HG03280 (cell line): ENCODE measurements around the gene MLLT11.

Experiments used
- ATAC-seq: cut with Tn5 transposase; IDR thresholded peaks from one replicate; pipeline ENCODE4 v1.9.1; 2021; ENCODE audit warnings: mild to moderate bottlenecking, moderate library complexity; ENCODE audit not compliant: unreplicated experiment

The MLLT11 gene, protein sequence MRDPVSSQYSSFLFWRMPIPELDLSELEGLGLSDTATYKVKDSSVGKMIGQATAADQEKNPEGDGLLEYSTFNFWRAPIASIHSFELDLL

DNA sequence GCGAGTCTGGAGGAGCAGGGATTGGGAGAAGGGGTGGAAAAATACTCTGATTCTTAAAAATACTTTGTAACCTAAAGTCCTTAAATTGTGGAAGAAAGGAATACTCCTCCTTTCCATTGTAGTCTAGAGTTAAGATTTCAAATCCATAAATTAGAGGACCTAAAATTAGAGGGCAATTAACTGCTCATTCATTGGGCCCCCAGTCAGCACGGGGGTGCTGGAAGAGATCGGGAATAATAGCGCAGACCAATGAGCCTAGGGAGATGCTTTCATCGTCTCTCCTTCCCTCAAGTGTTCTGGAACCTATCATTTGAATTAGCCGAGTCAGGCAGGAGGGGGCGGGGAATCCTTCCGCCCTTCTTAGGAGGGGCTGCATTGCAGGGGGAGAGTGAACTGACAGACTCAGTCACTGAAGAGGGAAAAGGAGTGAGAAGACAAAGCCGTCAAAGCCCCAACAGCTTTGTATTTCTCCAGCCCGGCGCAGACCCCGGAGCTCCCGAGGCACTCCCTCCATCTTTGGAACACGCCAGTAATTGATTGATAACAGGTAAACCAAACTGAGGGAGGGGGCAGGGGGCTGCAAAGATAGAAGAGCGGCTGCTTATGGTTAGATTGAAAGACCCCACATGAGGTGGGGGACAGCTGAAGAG, at the start of gene MLLT11:
TSS of gene MLLT11 (plus strand) at position 391 of the 650 bp plus-strand sequence. CDS start 6,828 bp downstream, outside the sequence.
- ATAC-seq: no peak

DNA sequence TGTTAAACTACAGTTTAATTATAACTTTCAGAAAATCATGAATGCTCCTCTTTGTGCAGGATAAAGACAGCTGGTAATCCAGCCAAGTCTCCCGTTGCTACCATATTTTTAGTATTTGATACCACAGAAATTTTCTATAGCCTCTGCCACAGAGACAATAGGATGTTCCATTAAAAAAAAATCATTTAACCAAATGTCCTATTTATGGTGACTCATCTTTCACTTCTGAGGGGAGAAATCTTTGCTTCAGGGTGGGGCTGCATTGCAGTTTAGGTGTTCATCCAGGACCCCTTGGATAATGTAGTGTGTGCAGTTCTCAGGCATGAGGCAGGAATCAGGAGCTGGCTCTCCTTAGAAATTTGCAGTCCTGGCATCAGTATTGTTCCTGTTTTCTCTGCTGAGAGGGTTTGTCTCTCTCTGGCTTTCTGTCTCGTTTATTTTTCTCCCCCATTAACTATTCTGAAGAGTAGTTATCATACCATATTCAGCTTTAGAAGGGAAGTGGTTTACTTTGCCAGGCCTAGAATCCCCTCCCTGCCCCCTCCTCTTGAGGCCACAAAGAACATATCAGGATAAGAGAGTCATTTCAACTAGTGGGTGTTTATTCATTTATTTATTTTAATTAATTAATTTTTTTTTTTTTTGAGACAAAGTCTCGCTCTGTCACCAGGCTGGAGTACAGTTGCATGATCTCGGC, 48.9 kb upstream of the MLLT11 start:
- no peak for ATAC-seq

DNA sequence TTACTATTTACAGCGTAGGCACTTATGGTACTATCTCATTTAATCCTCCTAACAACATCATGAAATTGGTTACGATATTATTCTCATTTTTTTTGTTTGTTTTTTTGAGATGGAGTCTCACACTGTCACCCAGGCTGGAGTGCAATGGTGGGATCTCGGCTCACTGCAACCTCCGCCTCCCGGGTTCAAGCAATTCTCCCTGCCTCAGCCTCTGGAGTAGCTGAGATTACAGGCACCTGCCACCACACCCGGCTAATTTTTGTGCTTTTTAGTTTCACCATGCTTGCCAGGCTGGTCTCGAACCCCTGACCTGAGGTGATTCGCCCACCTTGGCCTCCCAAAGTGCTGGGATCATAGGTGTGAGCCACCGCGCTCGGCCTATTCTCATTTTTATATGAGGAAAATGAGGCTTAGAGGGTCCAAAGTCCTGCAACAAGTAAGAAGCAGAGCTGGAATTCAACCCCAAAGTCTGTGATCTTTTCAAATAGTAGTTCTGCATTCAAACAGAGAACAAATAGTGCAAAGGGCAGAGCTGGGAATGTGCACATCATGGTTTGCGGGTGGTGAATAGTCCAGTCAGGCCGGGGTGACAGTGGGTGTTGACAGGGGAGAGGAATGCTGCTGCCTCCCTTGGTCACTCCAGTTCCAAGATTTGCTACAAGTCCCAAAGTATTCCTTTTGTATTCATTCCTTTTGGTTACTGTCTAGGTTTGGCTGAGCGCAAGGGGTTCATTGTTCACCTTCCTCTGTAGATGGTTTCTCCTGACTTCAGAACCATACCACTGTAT, 47.3 kb upstream of the MLLT11 start:
- ATAC-seq: no peak

DNA sequence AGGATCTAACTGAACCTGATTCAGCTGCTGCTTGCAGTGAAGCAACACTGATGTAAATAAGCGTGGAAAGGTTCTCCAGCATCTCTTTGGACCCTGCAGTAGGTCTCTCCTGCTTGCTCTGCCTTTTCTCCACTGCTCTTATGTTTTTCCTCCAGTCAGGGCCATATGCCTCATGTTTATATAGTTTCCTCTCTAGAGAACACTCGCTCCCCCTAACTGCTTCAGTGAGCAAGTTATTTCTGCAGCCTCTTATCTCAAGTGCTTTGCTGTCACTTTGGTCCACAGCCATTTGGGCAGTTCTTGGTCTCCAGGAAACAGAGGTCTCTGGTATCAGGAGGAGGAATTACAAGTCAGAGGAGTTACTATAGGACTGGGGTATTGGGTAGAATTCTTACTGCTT, 46.7 kb upstream of the MLLT11 start:
- ATAC-seq: no peak

DNA sequence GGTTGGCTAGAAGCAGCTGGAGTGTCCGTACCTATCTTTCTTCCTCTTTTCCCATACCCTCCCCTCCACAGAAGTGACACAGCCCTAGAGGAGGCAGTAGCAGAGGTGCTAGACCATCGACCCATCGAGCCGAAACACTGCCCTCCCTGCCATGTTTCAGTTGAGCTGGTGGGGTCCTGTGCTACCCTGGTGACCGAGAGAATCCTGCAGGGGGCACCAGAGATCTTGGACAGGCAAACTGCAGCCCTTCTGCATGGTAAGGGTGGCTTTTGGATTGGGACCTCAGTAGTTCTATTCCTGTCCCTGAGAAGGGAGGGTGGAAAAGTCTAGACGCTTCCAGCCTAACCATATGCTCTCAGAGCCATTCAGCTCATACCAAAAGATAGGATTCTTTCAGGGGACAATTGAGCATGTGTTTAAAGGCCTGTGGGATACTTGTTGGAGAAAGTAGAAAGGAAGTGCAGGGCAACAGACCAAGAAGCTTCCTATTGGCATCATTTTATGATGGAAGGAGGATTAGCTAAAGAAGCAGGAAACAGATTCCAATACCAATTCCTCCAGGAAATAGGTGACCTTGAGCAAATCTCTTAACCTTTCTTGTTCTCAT, 35.6 kb upstream of the MLLT11 start:
- ATAC-seq: no peak

DNA sequence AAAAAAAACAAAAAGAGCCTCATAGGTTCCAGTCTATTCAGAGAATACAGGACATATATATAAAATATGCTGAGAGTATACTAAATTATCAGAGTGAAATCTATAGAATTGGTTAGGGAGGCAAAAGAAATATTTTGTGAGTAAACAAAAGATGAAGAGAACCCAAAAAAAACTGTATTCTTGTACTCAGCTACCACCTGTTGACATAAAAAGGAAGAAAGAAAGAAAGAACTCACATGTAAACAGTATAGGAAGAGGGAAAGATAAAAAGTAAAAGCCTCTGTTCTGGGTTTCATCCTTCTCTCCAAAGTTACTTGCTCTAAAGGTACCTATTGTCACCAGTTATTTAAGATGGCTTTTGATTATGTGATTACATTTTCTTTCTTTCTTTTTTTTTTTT, 33.7 kb upstream of the MLLT11 start:
- no peak for ATAC-seq

DNA sequence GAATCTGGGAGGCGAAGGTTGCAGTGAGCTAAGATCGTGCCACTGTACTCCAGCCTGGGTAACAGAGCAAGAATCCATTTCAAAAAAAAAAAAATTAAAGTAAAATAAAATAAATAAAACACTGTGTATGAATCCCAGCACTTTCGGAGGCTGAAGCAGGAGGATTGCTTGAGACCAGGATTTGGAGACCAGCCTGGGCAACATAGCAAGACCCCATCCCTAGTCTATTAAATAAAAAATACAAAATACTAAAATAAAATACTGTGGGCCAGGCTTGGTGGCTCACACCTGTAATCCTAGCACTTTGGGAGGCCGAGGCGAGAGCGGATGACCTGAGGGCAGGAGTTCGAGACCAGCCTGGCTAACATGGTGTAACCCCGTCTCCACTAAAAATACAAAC, 28.0 kb upstream of the MLLT11 start:
- no peak for ATAC-seq

DNA sequence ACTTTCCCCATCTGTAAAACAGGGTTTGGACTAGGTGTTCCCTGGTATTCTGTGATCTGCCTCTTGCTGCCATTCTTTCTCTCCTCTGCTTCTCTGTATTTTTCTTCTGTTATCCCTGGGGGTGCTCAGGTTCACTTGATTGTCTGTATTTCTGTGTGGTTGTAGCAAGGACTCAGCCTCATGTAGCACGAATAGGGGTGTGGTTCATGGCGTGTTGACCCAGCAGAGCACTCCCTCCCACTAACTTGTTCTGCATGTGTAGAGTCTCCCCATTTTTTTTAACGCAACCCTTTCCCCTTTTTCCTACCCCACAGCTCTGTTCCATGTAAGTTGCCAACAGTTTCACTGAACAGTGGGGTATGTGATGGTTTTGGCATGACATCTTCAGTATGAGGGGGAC, 25.0 kb upstream of the MLLT11 start:
- no peak for ATAC-seq

DNA sequence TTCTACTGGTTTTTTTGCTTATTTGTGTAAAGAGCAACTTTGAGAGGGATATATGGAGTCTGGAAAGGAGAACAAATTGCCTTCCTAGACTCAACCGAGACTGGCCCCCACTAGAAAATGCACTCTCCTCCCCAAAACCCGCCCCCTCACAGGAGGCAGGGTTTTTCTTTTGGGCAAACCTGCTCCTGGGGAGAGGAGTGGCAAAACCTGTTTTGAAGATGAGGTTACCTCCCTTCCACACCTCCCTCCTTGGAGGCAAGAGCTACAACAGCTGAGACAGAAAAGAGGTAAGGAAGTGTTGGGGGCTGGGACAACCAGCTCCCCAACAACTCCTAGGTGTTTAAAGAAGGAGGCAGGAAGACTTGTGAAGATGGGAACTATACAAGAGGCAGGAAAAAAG, 23.8 kb upstream of the MLLT11 start, which contains the start of gene BNIPL:
TSS of gene BNIPL (plus strand) at position 231 of the 400 bp plus-strand sequence. CDS start at position 371, 140 bp downstream.
- no peak for ATAC-seq

DNA sequence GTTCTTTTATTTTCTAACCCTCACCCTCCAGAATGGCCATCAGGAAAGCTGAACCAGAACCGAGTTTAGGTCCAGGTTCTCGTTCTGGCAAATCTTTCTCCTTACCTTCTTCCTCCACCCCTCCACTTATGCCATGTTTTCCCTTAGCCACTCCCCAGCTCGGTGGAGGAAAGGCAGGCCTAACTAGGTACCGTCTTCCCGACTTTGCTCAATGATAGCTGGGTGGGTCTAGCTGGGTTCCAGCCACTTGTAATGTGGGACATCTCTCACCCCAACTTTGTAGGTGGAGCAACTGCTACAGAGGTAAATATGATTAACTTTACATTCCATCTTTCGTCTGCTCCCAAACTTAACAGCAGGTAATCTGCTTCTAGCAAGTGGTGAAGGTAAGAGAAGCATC, 23.2 kb upstream of the MLLT11 start:
- no peak for ATAC-seq

DNA sequence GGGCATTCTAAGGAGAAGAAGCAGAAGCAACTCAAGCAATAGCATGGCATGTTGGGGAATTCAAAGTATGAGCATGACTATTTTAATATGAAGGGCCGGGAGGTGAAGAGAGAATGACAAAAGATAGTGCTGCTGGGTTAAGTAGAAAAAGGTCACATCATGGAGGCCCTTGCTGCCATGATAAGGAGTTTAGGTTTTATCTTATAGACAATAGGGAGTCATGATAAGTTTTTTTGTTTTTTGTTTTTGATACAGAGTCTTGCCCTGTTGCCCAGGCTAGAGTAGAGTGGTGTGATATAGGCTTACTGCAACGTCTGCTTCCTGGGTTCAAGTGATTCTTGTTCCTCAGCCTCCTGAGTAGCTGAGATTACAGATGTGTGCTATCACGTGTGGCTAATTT, 20.7 kb upstream of the MLLT11 start:
- ATAC-seq: no peak

DNA sequence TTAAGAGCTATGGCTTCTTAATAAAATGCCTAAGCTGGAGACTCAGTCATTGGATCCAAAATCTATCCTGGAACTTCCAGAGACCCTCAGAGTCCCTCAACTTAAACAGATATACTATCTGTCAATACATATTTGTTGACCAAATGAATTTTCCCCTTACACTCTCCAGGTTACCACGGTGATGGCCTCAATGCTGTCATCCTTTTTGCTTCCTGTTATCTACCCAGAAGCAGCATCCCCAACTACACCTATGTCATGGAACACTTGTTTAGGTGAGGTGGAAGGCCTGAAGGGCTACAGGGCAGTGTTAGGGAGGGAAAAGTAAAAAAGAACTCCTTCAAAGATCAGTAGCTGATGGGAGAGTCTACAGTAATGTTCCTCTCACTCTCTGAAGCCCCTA, 17.0 kb upstream of the MLLT11 start:
- no peak for ATAC-seq

DNA sequence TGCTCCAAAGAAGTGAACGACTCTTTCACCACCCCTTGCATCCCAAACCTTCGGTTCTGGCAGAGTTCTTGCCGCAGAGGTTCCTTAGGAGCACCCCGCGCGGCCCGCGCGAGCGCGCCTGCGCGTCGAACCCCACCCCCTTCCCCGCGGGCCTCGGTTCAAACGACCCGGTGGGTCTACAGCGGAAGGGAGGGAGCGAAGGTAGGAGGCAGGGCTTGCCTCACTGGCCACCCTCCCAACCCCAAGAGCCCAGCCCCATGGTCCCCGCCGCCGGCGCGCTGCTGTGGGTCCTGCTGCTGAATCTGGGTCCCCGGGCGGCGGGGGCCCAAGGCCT, 12.6 kb upstream of the MLLT11 start, which contains the start of gene C1orf56:
TSS of gene C1orf56 (plus strand) at position 161 of the 334 bp plus-strand sequence. CDS start at position 258, 97 bp downstream.
- ATAC-seq: peak; percentile 56

DNA sequence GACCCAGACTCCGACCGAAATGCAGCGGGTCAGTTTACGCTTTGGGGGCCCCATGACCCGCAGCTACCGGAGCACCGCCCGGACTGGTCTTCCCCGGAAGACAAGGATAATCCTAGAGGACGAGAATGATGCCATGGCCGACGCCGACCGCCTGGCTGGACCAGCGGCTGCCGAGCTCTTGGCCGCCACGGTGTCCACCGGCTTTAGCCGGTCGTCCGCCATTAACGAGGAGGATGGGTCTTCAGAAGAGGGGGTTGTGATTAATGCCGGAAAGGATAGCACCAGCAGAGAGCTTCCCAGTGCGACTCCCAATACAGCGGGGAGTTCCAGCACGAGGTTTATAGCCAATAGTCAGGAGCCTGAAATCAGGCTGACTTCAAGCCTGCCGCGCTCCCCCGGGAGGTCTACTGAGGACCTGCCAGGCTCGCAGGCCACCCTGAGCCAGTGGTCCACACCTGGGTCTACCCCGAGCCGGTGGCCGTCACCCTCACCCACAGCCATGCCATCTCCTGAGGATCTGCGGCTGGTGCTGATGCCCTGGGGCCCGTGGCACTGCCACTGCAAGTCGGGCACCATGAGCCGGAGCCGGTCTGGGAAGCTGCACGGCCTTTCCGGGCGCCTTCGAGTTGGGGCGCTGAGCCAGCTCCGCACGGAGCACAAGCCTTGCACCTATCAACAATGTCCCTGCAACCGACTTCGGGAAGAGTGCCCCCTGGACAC, 12.1 kb upstream of the MLLT11 start:
- peak; percentile 50 for ATAC-seq

DNA sequence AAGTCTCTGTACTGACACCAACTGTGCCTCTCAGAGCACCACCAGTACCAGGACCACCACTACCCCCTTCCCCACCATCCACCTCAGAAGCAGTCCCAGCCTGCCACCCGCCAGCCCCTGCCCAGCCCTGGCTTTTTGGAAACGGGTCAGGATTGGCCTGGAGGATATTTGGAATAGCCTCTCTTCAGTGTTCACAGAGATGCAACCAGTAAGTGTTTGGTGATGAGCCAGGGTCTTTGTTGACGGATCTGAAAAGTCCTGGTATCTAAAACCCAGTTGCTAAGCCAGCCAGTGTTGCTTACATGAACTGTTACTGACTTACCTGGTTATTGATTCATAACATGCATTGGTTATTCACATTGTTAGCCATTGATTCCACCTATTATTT, 11.6 kb upstream of the MLLT11 start:
- no peak for ATAC-seq

DNA sequence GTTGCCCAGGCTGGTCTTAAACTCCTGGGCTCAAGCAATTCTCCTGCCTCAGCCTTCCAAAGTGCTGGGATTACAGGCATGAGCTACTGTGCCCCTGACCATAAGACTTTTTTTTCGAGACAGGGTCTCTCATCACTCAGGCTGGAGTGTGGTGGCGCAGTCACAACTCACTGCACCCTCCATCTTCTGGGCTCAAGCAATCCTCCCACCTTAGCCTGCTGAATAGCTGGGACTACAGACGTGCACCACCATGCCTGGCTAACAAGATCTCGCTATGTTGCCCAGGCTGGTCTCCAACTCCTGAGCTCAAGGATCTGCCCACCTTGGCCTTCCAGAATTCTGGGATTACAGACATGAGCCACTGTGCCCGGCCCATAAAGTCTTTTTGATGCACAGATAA, 10.7 kb upstream of the MLLT11 start:
- no peak for ATAC-seq

DNA sequence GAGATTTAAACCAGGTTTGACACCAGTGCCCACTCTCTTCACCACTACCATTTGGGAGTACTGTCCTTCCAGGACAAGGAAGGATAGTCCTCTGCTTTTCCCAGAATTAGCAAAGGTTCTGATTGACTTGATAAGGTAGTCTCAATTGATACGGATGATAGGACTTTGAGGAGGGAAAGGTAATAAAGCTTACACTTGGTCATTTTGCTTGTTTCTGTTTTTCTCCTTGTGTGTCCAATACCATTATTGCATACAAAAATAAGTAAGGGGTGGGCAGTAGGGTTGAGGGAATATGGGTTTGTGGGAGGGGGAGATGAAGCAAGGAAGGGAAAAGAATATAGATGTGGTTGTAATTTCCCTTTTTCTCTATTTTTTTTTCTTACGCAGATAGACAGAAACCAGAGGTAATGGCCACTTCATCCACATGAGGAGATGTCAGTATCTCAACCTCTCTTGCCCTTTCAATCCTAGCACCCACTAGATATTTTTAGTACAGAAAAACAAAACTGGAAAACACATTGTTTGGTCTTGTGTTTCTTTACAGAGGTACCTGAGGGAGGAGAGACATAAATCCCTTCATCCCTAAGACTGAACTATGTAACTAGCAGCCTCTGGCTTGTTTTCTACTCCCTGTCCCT, 10.0 kb upstream of the MLLT11 start:
- ATAC-seq: no peak

DNA sequence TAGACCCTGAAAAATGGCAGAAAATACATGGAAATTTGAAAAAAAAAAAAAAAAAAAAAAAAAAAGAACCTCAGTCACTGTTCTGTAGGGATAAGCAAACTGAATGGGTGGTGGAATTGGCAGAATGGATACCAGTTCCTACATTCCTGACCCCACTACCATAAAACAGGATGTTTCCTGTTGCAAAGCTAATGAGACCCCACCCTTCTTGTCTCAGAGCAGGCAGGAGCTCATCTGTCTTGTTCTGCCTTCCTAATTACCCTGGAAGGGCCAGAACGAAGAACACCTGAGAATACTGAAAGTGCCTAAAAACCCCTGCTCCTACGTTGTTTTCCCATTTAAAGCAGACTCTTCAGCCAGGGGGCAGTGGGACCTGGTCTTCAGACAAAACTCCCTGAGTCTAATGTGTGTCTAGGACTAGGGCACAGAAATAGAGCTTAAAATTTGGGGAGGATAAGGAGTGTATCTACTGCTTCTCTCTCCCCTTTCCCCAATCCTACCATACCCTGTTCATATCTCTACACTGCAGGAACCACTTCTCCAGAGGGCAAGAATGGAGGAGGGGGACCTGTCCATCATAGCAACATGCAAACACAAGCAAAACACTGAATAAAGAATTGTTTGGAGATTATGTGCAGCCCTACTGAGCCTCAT, 8.7 kb upstream of the MLLT11 start:
- ATAC-seq: no peak

DNA sequence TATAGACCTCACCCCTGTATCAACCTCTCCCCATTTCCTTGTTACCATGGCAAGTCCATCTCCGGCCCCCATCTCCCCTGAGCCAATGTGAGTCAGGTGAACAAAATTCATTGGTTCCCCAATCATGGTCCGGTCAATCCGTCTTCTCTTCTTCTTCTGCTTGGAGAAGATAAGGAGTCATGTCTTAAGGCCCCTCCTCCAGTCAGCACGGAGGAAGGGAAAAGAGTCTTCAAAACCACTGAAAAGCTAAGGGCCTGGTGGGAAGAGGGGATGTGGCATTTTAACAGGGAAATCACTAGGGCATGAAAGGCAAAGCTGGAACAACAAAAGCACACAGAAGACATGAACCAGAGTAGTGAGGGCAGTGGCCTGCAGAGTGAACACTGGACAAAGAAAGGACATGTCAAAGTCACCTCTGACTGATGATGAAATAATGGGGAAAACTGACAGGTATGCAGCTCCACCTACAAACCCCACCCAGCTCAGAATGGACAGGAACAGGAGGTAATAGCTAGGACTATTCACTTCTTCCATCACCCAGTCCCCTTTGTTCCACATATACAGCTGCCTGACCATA, 5.1 kb upstream of the MLLT11 start:
- no peak for ATAC-seq
